ENCODE results near the gene SLC35G3. TPM values are rescaled to one million over a fixed set of nuclear protein-coding genes. Genes with fewer than 3 reads are reported as not detected.

SLC35G3 gene
- total RNA-seq, 1 experiment from 2014 or later, result not detected

DNA sequence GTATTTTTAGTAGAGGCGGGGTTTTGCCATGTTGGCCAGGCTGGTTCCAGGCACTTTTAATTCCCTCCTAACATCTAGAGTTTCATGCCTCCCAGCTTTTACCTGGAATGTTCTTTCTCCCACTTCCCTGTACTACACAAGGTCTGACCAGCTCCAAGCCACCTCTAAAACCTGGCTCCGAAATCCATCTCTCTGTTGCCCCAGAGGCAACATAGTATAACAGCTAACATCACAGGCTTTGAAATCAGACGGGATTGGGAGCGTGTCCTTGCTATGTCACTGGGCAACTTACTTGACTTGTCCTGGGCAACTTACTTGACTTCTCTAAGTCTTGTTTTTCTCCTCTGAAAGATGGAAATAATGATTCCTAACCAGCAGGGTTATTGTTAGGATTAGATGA is 31.4 kb downstream of the SLC35G3 start:
- Mint-ChIP-seq H3K9me3 (ENCODE audit: unreplicated experiment) (no peaks in the 10 kb centered on the region), H3K4me1 (ENCODE audit: insufficient read depth, unreplicated experiment) (peaks cover 15% of the 10 kb centered on the region), H3K27ac (ENCODE audit: low read depth, unreplicated experiment) (no peak overlapping the region), H3K27me3 (ENCODE audit: insufficient read depth, unreplicated experiment) (no peaks in the 10 kb centered on the region), H3K36me3 (ENCODE audit: insufficient read depth, unreplicated experiment) (no peaks in the 10 kb centered on the region), H3K4me3 (ENCODE audit: unreplicated experiment) (no peak overlapping the region)
- BruUV-seq (replicated peaks), result no TSS peak
- TF ChIP-seq, protein P1, sequence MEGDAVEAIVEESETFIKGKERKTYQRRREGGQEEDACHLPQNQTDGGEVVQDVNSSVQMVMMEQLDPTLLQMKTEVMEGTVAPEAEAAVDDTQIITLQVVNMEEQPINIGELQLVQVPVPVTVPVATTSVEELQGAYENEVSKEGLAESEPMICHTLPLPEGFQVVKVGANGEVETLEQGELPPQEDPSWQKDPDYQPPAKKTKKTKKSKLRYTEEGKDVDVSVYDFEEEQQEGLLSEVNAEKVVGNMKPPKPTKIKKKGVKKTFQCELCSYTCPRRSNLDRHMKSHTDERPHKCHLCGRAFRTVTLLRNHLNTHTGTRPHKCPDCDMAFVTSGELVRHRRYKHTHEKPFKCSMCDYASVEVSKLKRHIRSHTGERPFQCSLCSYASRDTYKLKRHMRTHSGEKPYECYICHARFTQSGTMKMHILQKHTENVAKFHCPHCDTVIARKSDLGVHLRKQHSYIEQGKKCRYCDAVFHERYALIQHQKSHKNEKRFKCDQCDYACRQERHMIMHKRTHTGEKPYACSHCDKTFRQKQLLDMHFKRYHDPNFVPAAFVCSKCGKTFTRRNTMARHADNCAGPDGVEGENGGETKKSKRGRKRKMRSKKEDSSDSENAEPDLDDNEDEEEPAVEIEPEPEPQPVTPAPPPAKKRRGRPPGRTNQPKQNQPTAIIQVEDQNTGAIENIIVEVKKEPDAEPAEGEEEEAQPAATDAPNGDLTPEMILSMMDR (IDR thresholded peaks at IDR 0.05; ENCODE audit: unreplicated experiment), result no peak
- DNase-seq (ENCODE audit: unreplicated experiment), result no peak
- ChIA-PET POLR2A (no interaction called here), CTCF (interaction anchor here (0.6 to 0.8 kb wide), 3 partner anchors 10 to 371 kb away, joined by 3 read pairs; no protein-coding TSS in a partner anchor)
- intact Hi-C loops (cut with micrococcal nuclease), result no loop called here

DNA sequence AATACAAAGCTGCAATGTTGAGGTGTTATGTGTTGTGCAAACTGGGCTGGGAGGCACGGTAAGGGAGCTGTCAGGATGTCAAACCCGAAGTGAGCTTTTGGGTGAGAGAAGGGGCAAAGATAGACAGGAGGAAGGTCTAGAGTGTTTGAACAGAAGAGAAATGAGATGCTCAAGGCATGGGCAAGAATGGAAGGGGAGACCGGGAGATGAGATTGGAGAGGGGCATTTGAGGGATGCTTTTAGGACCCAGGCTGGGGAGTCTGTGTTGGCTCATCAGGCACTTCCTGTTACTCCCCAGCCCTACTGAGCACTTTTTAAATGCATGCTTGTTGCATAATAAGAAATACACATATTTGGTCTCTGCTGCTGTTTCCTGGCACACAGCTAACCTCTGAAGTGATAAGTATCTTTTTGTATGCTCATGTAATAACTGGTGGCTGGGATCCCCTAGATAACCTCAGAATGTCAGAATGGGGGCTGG is 32.9 kb downstream of the SLC35G3 start:
- CTCF ChIA-PET, result interaction anchor here (0.6 to 1.0 kb wide), 2 partner anchors 17 to 373 kb away, joined by 3 read pairs; no protein-coding TSS in a partner anchor
- H3K27me3 Mint-ChIP-seq (ENCODE audit: insufficient read depth, unreplicated experiment), result no peaks in the 10 kb centered on the region
- DNase-seq (ENCODE audit: unreplicated experiment), result no peak
- TF ChIP-seq, protein P1 (IDR thresholded peaks at IDR 0.05; ENCODE audit: unreplicated experiment), result no peak
- no peak overlapping the region for H3K27ac Mint-ChIP-seq (ENCODE audit: low read depth, unreplicated experiment)
- H3K9me3 Mint-ChIP-seq (ENCODE audit: unreplicated experiment), result no peaks in the 10 kb centered on the region
- H3K36me3 Mint-ChIP-seq (ENCODE audit: insufficient read depth, unreplicated experiment), result no peaks in the 10 kb centered on the region
- H3K4me3 Mint-ChIP-seq (ENCODE audit: unreplicated experiment), result no peak overlapping the region
- POLR2A ChIA-PET, result no interaction called here
- BruUV-seq (replicated peaks), result no TSS peak
- H3K4me1 Mint-ChIP-seq (ENCODE audit: insufficient read depth, unreplicated experiment), result peaks cover 11% of the 10 kb centered on the region
- intact Hi-C loops (cut with micrococcal nuclease), result no loop called here

DNA sequence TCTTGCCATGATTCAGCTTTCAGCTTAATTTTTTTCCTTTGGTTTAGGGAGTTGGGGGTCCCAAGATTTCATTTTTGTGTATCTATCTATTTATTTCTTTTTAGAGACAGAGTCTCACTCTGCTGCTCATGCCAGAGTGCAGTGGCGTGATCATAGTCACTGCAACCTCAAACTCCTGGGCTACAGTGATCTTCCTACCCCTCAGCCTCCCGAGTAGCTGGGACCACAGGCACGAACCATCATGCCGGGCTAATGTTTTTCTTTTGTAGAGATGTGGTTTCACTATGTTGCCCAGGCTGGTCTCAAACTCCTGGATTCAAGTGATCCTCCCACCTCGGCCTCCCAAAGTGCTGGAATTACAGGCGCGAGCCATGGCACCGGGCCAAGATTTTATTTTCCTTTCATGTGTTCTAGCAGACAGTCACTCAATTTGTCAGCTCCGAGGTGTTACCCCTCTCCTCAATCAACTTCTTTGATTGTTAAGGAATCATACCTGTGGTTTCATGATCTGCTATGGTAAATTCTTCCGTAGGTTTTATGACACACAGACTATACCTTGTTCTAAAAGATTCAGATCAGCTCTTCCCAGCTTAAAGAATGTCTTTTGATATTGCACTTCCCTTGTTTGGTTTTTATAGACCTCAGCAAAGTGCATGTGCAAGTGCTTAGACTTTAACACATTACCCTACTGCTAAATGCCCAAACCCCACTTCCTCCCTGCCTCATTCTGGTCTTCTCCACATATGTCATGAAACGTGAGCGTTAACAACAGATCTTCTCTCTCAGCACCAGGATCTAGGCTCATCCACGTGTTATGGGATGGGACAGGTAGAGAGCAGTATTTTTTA is 33.6 kb downstream of the SLC35G3 start:
- intact Hi-C loops (cut with micrococcal nuclease), result no loop called here
- Mint-ChIP-seq H3K4me3 (ENCODE audit: unreplicated experiment) (no peak overlapping the region), H3K27me3 (ENCODE audit: insufficient read depth, unreplicated experiment) (no peaks in the 10 kb centered on the region), H3K36me3 (ENCODE audit: insufficient read depth, unreplicated experiment) (no peaks in the 10 kb centered on the region), H3K9me3 (ENCODE audit: unreplicated experiment) (no peaks in the 10 kb centered on the region), H3K27ac (ENCODE audit: low read depth, unreplicated experiment) (no peak overlapping the region), H3K4me1 (ENCODE audit: insufficient read depth, unreplicated experiment) (peaks cover 11% of the 10 kb centered on the region)
- ChIA-PET POLR2A (interaction anchor here (0.5 kb wide), 1 partner anchor 8 kb away, joined by 3 read pairs; no protein-coding TSS in a partner anchor), CTCF (interaction anchor here (0.6 to 1.0 kb wide), 5 partner anchors 17 to 616 kb away, joined by 3 read pairs; no protein-coding TSS in a partner anchor)
- no peak for DNase-seq (ENCODE audit: unreplicated experiment)
- no TSS peak for BruUV-seq (replicated peaks)
- TF ChIP-seq, protein P1 (IDR thresholded peaks at IDR 0.05; ENCODE audit: unreplicated experiment), result no peak

DNA sequence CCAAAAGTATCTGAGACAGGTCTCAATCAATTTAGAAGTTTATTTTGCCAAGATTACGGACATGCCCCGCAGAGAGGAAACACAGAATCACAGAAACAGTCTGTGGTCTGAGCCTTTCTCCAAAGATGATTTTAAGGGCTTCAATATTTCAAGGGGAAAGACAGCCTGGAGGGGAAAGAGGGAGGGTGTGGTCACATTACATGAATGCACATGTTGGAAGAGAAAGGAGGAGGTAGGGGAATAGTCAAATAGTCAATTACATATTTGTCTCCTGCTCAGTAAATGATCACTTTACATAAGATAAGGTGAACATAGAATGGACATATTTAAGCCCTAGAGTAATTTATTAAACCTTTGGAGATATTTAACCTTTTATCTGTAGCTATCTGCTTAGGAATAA is 34.3 kb downstream of the SLC35G3 start:
- Mint-ChIP-seq H3K4me1 (ENCODE audit: insufficient read depth, unreplicated experiment) (peaks cover 11% of the 10 kb centered on the region), H3K36me3 (ENCODE audit: insufficient read depth, unreplicated experiment) (no peaks in the 10 kb centered on the region), H3K27ac (ENCODE audit: low read depth, unreplicated experiment) (no peak overlapping the region), H3K9me3 (ENCODE audit: unreplicated experiment) (no peaks in the 10 kb centered on the region), H3K27me3 (ENCODE audit: insufficient read depth, unreplicated experiment) (no peaks in the 10 kb centered on the region), H3K4me3 (ENCODE audit: unreplicated experiment) (no peak overlapping the region)
- ChIA-PET POLR2A (interaction anchor here (0.5 kb wide), 1 partner anchor 8 kb away, joined by 3 read pairs; no protein-coding TSS in a partner anchor), CTCF (interaction anchor here (0.6 kb wide), 2 partner anchors 140 to 233 kb away, joined by 3 read pairs; no protein-coding TSS in a partner anchor)
- TF ChIP-seq, protein P1 (IDR thresholded peaks at IDR 0.05; ENCODE audit: unreplicated experiment), result no peak
- no peak for DNase-seq (ENCODE audit: unreplicated experiment)
- BruUV-seq (replicated peaks), result no TSS peak
- intact Hi-C loops (cut with micrococcal nuclease), result no loop called here
